GM23338 (cell line): ENCODE results near the gene ZNF518B. TPM values are rescaled to one million over a fixed set of nuclear protein-coding genes. Genes with fewer than 3 reads are reported as not detected.

Source experiments
- ATAC-seq: fragments of 200-7000 bp; cut with Tn5 transposase; 3 replicates; pipeline ENCODE4 v1.9.1; 2020
- DNase-seq: peaks from one replicate; pipeline ENCODE4 v3.0.0-alpha.2; 2015; ENCODE audit warnings: low spot score
- H2AFZ ChIP-seq: fragments of 200-600 bp; sonication (generic); 2 replicates; pipeline ENCODE4 v1.8.0; 2016; ENCODE audit warnings: antibody characterized with exemption, mild to moderate bottlenecking, moderate library complexity
- H3F3A ChIP-seq: fragments of 200-600 bp; sonication (generic); replicated peaks from 2 replicates; pipeline ENCODE4 v1.8.0; 2017; ENCODE audit warnings: antibody characterized with exemption, mixed run types, low read depth
- H3K27ac ChIP-seq: fragments of 200-600 bp; sonication (generic); 2 replicates; pipeline ENCODE4 v1.6.1; 2016; ENCODE audit warnings: low read depth
- H3K27me3 ChIP-seq: fragments of 200-600 bp; sonication (generic); 2 replicates; pipeline ENCODE4 v1.8.0; 2016; ENCODE audit warnings: mild to moderate bottlenecking, mixed run types, moderate library complexity; ENCODE audit not compliant: insufficient read depth
- H3K36me3 ChIP-seq: fragments of 200-600 bp; sonication (generic); 2 replicates; pipeline ENCODE4 v1.8.0; 2016; ENCODE audit warnings: mild to moderate bottlenecking; ENCODE audit not compliant: insufficient read depth
- H3K4me1 ChIP-seq: fragments of 200-600 bp; sonication (generic); 2 replicates; pipeline ENCODE4 v1.8.0; 2016; ENCODE audit warnings: mild to moderate bottlenecking, moderate library complexity; ENCODE audit not compliant: insufficient read depth
- H3K4me2 ChIP-seq: fragments of 200-600 bp; sonication (generic); 2 replicates; pipeline ENCODE4 v1.7.1; 2017; ENCODE audit warnings: mixed run types
- H3K4me3 ChIP-seq: fragments of 200-600 bp; sonication (generic); 2 replicates; pipeline ENCODE4 v1.6.1; 2016; ENCODE audit warnings: mixed run types
- H3K79me2 ChIP-seq: fragments of 200-600 bp; sonication (generic); replicated peaks from 2 replicates; pipeline ENCODE4 v1.8.0; 2017; ENCODE audit warnings: mild to moderate bottlenecking; ENCODE audit not compliant: insufficient read depth
- H3K9me2 ChIP-seq: fragments of 200-600 bp; sonication (generic); 2 replicates; pipeline ENCODE4 v1.8.0; 2017; ENCODE audit not compliant: insufficient read depth
- H4K20me1 ChIP-seq: fragments of 200-600 bp; sonication (generic); replicated peaks from 2 replicates; pipeline ENCODE4 v1.8.0; 2017; ENCODE audit warnings: mild to moderate bottlenecking; ENCODE audit not compliant: insufficient read depth
- H3K27ac Mint-ChIP-seq: 2 replicates; pipeline ENCODE4 v1.8.0; 2020; ENCODE audit warnings: inconsistent platforms, mild to moderate bottlenecking, moderate library complexity, mixed read lengths
- H3K27me3 Mint-ChIP-seq: 3 replicates; pipeline ENCODE4 v1.8.0; 2022; ENCODE audit warnings: low read depth, mild to moderate bottlenecking, moderate library complexity, mixed read lengths, inconsistent platforms; ENCODE audit not compliant: insufficient read depth, poor library complexity
- H3K36me3 Mint-ChIP-seq: 3 replicates; pipeline ENCODE4 v1.8.0; 2021; ENCODE audit warnings: low read depth, mild to moderate bottlenecking, inconsistent platforms, moderate library complexity, mixed read lengths
- H3K4me1 Mint-ChIP-seq: 3 replicates; pipeline ENCODE4 v1.8.0; 2020; ENCODE audit warnings: mild to moderate bottlenecking, inconsistent platforms, mixed read lengths
- H3K4me3 Mint-ChIP-seq: 3 replicates; pipeline ENCODE4 v1.8.0; 2021; ENCODE audit warnings: moderate library complexity, mild to moderate bottlenecking, inconsistent platforms, mixed read lengths
- H3K9me3 Mint-ChIP-seq: 3 replicates; pipeline ENCODE4 v1.8.0; 2020; ENCODE audit warnings: moderate library complexity, mild to moderate bottlenecking, inconsistent platforms, mixed read lengths
- EZH2 ChIP-seq: fragments of 200-600 bp; sonication (generic); IDR thresholded peaks from one replicate; pipeline ENCODE4 v1.8.0; 2017; ENCODE audit warnings: antibody characterized with exemption, mild to moderate bottlenecking, low read depth; ENCODE audit not compliant: unreplicated experiment
- EZH2phosphoT487 ChIP-seq: fragments of 200-600 bp; sonication (generic); IDR thresholded peaks from one replicate; pipeline ENCODE4 v1.8.1; 2018; ENCODE audit warnings: antibody characterized with exemption; ENCODE audit not compliant: unreplicated experiment
- JUNB ChIP-seq: IDR thresholded peaks from one replicate; pipeline ENCODE4 v1.6.1; 2016; ENCODE audit warnings: antibody characterized with exemption; ENCODE audit not compliant: unreplicated experiment
- NANOG ChIP-seq: IDR thresholded peaks from 2 replicates; pipeline ENCODE4 v1.6.1; 2016; ENCODE audit warnings: antibody characterized with exemption, borderline replicate concordance
- POLR2AphosphoS5 ChIP-seq: IDR thresholded peaks from 2 replicates; pipeline ENCODE4 v1.6.1; 2016; ENCODE audit warnings: antibody characterized with exemption, low read depth
- STAT1 ChIP-seq: IDR thresholded peaks from one replicate; pipeline ENCODE4 v1.6.1; 2016; ENCODE audit warnings: antibody characterized with exemption; ENCODE audit not compliant: unreplicated experiment
- polyA plus RNA-seq: library from polyadenylated mRNA; unstranded; fragments of >200 nt; fragmentation: Nextera tagmentation; extraction: Ambion mirVana; gene quantifications from 2 replicates; pipeline ENCODE4 v1.2.1, GENCODE V29; 2016
- total RNA-seq: library from RNA; depleted of rRNA; stranded (reverse); fragments of >200 nt; shearing (Covaris generic); gene quantifications from 2 replicates; pipeline ENCODE4 v1.2.3, GENCODE V29; 2014
- TF ChIP-seq, protein P1 (sequence below): IDR thresholded peaks from 2 replicates; pipeline ENCODE4 v1.6.1; 2016; ENCODE audit warnings: antibody characterized with exemption
- TF ChIP-seq, protein P2 (sequence below): IDR thresholded peaks from one replicate; pipeline ENCODE4 v1.6.1; 2018; ENCODE audit warnings: antibody characterized with exemption; ENCODE audit not compliant: unreplicated experiment
- TF ChIP-seq, protein P3 (sequence below), 2 experiments: fragments of 200-600 bp in 1 of 2; sonication (generic) in 1 of 2; conservative IDR thresholded peaks; 2 replicates each; pipeline versions ENCODE4 v1.5.1 to v1.6.1; 2016 to 2017; ENCODE audit warnings: antibody characterized with exemption in 2 of 2, low read depth in 2 of 2, mild to moderate bottlenecking in 2 of 2, moderate library complexity in 1 of 2

The ZNF518B gene
- total and polyA plus RNA-seq, 2 experiments from 2014 or later: 2.9 to 10.8 TPM

DNA sequence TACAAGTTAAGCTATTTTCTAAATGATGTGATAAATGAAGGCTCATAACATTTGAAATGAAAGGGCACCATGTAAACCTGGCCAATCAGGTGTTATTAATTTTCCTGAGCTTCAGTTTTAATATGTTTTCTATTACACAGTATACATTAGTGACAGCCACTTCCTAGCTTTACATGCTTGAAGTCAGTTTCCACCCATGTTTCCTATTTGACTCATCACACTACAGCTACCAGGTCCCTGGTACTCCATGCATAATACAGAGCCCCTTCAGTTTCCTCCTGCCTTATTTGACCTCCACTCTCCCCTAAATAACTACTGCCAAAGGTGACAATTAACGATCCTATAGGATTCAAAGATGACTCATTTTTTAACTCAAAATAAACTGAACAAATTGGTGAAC, 18.3 kb downstream of the ZNF518B start:
- Histone ChIP-seq H3K4me1 (peaks cover 10% of the 10 kb centered on the region; the same call in 1 of the 2 replicates), H3K36me3 (no peaks in the 10 kb centered on the region), H3K4me2 (no peak overlapping the region), H3K27ac (no peak overlapping the region), H2AFZ (no peak overlapping the region), H3K79me2 (no peaks in the 10 kb centered on the region), H3F3A (no peaks in the 10 kb centered on the region), H3K9me2 (no peaks in the 10 kb centered on the region), H3K4me3 (no peak overlapping the region), H4K20me1 (no peaks in the 10 kb centered on the region), H3K27me3 (no peaks in the 10 kb centered on the region)
- no peaks in the 10 kb centered on the region for H3K9me3 Mint-ChIP-seq
- H3K4me3 Mint-ChIP-seq: no peak overlapping the region
- DNase-seq: no peak
- TF ChIP-seq, protein P1, sequence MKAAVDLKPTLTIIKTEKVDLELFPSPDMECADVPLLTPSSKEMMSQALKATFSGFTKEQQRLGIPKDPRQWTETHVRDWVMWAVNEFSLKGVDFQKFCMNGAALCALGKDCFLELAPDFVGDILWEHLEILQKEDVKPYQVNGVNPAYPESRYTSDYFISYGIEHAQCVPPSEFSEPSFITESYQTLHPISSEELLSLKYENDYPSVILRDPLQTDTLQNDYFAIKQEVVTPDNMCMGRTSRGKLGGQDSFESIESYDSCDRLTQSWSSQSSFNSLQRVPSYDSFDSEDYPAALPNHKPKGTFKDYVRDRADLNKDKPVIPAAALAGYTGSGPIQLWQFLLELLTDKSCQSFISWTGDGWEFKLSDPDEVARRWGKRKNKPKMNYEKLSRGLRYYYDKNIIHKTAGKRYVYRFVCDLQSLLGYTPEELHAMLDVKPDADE: no peak
- TF ChIP-seq NANOG (no peak), STAT1 (no peak)
- TF ChIP-seq, protein P2, sequence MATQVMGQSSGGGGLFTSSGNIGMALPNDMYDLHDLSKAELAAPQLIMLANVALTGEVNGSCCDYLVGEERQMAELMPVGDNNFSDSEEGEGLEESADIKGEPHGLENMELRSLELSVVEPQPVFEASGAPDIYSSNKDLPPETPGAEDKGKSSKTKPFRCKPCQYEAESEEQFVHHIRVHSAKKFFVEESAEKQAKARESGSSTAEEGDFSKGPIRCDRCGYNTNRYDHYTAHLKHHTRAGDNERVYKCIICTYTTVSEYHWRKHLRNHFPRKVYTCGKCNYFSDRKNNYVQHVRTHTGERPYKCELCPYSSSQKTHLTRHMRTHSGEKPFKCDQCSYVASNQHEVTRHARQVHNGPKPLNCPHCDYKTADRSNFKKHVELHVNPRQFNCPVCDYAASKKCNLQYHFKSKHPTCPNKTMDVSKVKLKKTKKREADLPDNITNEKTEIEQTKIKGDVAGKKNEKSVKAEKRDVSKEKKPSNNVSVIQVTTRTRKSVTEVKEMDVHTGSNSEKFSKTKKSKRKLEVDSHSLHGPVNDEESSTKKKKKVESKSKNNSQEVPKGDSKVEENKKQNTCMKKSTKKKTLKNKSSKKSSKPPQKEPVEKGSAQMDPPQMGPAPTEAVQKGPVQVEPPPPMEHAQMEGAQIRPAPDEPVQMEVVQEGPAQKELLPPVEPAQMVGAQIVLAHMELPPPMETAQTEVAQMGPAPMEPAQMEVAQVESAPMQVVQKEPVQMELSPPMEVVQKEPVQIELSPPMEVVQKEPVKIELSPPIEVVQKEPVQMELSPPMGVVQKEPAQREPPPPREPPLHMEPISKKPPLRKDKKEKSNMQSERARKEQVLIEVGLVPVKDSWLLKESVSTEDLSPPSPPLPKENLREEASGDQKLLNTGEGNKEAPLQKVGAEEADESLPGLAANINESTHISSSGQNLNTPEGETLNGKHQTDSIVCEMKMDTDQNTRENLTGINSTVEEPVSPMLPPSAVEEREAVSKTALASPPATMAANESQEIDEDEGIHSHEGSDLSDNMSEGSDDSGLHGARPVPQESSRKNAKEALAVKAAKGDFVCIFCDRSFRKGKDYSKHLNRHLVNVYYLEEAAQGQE: no peak
- TF ChIP-seq, protein P3, sequence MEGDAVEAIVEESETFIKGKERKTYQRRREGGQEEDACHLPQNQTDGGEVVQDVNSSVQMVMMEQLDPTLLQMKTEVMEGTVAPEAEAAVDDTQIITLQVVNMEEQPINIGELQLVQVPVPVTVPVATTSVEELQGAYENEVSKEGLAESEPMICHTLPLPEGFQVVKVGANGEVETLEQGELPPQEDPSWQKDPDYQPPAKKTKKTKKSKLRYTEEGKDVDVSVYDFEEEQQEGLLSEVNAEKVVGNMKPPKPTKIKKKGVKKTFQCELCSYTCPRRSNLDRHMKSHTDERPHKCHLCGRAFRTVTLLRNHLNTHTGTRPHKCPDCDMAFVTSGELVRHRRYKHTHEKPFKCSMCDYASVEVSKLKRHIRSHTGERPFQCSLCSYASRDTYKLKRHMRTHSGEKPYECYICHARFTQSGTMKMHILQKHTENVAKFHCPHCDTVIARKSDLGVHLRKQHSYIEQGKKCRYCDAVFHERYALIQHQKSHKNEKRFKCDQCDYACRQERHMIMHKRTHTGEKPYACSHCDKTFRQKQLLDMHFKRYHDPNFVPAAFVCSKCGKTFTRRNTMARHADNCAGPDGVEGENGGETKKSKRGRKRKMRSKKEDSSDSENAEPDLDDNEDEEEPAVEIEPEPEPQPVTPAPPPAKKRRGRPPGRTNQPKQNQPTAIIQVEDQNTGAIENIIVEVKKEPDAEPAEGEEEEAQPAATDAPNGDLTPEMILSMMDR (conservative IDR thresholded peaks at IDR 0.05; ENCODE audit: low read depth in 2 of 2): no peak
- peaks cover 9% of the 10 kb centered on the region; the same call in 2 of the 3 replicates for H3K36me3 Mint-ChIP-seq
- H3K27me3 Mint-ChIP-seq: peaks cover 2% of the 10 kb centered on the region
- peaks cover 14% of the 10 kb centered on the region for H3K4me1 Mint-ChIP-seq
- H3K27ac Mint-ChIP-seq: no peak overlapping the region
- no peak for ATAC-seq

DNA sequence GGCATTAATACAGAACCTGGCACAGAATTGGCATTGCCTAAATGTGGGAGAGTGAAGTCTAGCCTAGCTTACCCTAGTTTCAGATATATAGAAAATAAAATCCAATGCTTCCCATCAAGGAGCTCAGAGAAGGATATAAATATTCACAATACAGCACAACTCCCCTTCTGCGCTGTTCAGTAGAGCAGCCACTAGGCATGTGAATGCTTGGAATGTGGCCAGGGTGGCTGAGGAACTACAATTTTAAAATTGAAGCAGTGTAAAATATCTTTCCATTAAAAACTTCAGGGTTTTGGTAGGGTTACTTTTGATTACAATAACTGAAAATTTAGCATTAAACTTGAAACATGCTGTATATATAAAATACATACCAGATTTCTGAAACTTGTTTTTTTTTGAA, 19.5 kb downstream of the ZNF518B start:
- Histone ChIP-seq H3K36me3 (no peaks in the 10 kb centered on the region), H3K9me2 (no peaks in the 10 kb centered on the region), H3K4me2 (no peak overlapping the region), H3F3A (no peaks in the 10 kb centered on the region), H4K20me1 (no peaks in the 10 kb centered on the region), H3K79me2 (no peaks in the 10 kb centered on the region), H3K27ac (no peak overlapping the region), H3K4me1 (peaks cover 10% of the 10 kb centered on the region; the same call in 1 of the 2 replicates), H2AFZ (no peak overlapping the region), H3K4me3 (no peak overlapping the region), H3K27me3 (no peaks in the 10 kb centered on the region)
- DNase-seq: no peak
- Mint-ChIP-seq H3K4me3 (no peak overlapping the region), H3K4me1 (peaks cover 14% of the 10 kb centered on the region), H3K9me3 (no peaks in the 10 kb centered on the region), H3K27ac (no peak overlapping the region), H3K36me3 (no peaks in the 10 kb centered on the region), H3K27me3 (peaks cover 3% of the 10 kb centered on the region)
- ATAC-seq: peak; percentile 61
- no peak for TF ChIP-seq EZH2
- TF ChIP-seq NANOG: no peak
- TF ChIP-seq POLR2AphosphoS5: no peak
- TF ChIP-seq, protein P2: no peak
- no peak for TF ChIP-seq EZH2phosphoT487
- TF ChIP-seq, protein P3 (conservative IDR thresholded peaks at IDR 0.05; ENCODE audit: low read depth in 2 of 2): no peak
- no peak for TF ChIP-seq JUNB
- TF ChIP-seq, protein P1: no peak
